K562 (cell line): ENCODE results near the gene DHX35.

Experiments
- BRD4 ChIP-seq: fragments of 200-600 bp; sonication (generic); IDR thresholded peaks from 2 replicates; pipeline ENCODE4 v1.6.1; 2017; ENCODE audit warnings: inconsistent platforms
- MXD1 ChIP-seq: fragments of 250-450 bp; sonication (Bioruptor Pico); IDR thresholded peaks from 2 replicates; pipeline ENCODE4 v1.8.0; 2021; ENCODE audit warnings: borderline replicate concordance, mild to moderate bottlenecking, moderate library complexity; ENCODE audit not compliant: poor library complexity, severe bottlenecking
- PATZ1 ChIP-seq: fragments of 250-450 bp; sonication (Bioruptor Pico); IDR thresholded peaks from 2 replicates; pipeline ENCODE4 v1.5.0; 2020; ENCODE audit warnings: mild to moderate bottlenecking, borderline replicate concordance
- POLR2A ChIP-seq: fragments of 450-650 bp; conservative IDR thresholded peaks from 2 replicates; pipeline ENCODE4 v1.6.1; 2016
- SMARCB1 ChIP-seq: IDR thresholded peaks from 2 replicates; pipeline ENCODE4 v1.6.1; 2011; ENCODE audit warnings: improper control_type of control experiment, low read depth; ENCODE audit not compliant: insufficient read length
- TAF1 ChIP-seq: IDR thresholded peaks from 2 replicates; pipeline ENCODE4 v1.6.1; 2011; ENCODE audit warnings: mild to moderate bottlenecking, low read length, moderate library complexity; ENCODE audit not compliant: insufficient read depth, control insufficient read depth, severe bottlenecking; ENCODE audit errors: extremely low read depth
- ZNF830 ChIP-seq: fragments of 250-450 bp; sonication (Bioruptor Pico); IDR thresholded peaks from 2 replicates; pipeline ENCODE4 v1.5.0; 2021; ENCODE audit warnings: mild to moderate bottlenecking

GRCh38 chr20:38951611-38952010 lies 10.5 kb upstream of the DHX35 start:
- no peak for TF ChIP-seq PATZ1
- TF ChIP-seq MXD1 (CRISPR knock-in tag), result no peak
- no peak for TF ChIP-seq SMARCB1
- no peak for TF ChIP-seq TAF1
- TF ChIP-seq ZNF830, result no peak
- no peak for TF ChIP-seq BRD4
- no peak; the same call in 1 of the 2 replicates for TF ChIP-seq POLR2A
